NB4 (cell line): ENCODE measurements around the gene SNRNP200.

Experiments
- TF ChIP-seq, protein P1 (sequence below): IDR thresholded peaks from 2 replicates; pipeline ENCODE4 v1.6.1; 2011; ENCODE audit warnings: low read depth, low read length
- TF ChIP-seq, protein P2 (sequence below): IDR thresholded peaks from one replicate; pipeline ENCODE4 v1.5.1; 2012; ENCODE audit warnings: low read depth, low read length

DNA sequence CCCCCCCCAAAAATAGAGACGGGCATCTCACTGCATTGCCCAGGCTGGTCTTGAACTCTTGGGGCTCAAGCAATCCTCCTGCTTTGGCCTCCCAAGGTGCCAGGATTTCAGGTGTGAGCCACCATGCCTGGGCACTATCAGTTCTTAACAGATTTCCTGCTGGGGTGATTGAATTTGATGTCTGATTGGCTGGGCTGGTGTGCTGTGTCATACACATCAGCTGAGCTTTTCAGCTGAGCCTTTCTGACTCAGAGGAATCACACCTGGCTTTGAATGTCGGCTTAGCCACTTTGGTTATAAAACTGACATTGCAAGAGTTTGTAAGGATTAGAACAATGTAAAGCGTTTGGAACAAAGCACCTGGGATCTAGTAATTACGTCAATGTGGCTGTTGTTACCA, 49.1 kb upstream of the SNRNP200 start:
- TF ChIP-seq, protein P1, sequence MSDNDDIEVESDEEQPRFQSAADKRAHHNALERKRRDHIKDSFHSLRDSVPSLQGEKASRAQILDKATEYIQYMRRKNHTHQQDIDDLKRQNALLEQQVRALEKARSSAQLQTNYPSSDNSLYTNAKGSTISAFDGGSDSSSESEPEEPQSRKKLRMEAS: no peak
- TF ChIP-seq, protein P2, sequence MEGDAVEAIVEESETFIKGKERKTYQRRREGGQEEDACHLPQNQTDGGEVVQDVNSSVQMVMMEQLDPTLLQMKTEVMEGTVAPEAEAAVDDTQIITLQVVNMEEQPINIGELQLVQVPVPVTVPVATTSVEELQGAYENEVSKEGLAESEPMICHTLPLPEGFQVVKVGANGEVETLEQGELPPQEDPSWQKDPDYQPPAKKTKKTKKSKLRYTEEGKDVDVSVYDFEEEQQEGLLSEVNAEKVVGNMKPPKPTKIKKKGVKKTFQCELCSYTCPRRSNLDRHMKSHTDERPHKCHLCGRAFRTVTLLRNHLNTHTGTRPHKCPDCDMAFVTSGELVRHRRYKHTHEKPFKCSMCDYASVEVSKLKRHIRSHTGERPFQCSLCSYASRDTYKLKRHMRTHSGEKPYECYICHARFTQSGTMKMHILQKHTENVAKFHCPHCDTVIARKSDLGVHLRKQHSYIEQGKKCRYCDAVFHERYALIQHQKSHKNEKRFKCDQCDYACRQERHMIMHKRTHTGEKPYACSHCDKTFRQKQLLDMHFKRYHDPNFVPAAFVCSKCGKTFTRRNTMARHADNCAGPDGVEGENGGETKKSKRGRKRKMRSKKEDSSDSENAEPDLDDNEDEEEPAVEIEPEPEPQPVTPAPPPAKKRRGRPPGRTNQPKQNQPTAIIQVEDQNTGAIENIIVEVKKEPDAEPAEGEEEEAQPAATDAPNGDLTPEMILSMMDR: no peak
